ENCODE data around the gene SMAD6. TPM values are rescaled to one million over a fixed set of nuclear protein-coding genes. Genes with fewer than 3 reads are reported as not detected.

Gene SMAD6
- total RNA-seq, 2 experiments from 2014 or later, result 0.25 to 0.41 TPM

DNA sequence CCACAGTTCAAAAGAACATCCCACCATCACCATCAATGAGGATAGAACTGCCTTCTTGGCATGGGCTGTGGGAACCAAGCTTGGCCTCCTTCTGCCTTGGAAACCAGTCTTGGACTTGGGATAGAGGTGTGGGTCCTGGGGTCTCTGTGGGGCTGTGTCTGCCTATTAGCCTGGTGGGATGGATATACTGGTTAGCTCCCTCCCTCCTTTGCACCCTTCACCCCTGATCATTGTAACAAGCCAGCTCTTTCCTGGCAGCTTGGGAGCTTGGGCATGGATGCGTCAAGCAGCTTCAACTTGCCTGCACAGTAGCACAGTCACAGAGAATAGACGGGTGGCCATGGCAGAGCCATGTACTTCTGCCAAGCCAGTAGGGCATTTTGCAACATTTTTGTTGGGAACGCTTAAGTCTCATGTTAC, 65.2 kb downstream of the SMAD6 start:
- H3K4me3 Mint-ChIP-seq, result no peak overlapping the region
- TF ChIP-seq, protein P1, sequence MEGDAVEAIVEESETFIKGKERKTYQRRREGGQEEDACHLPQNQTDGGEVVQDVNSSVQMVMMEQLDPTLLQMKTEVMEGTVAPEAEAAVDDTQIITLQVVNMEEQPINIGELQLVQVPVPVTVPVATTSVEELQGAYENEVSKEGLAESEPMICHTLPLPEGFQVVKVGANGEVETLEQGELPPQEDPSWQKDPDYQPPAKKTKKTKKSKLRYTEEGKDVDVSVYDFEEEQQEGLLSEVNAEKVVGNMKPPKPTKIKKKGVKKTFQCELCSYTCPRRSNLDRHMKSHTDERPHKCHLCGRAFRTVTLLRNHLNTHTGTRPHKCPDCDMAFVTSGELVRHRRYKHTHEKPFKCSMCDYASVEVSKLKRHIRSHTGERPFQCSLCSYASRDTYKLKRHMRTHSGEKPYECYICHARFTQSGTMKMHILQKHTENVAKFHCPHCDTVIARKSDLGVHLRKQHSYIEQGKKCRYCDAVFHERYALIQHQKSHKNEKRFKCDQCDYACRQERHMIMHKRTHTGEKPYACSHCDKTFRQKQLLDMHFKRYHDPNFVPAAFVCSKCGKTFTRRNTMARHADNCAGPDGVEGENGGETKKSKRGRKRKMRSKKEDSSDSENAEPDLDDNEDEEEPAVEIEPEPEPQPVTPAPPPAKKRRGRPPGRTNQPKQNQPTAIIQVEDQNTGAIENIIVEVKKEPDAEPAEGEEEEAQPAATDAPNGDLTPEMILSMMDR (IDR thresholded peaks at IDR 0.05), result no peak
- intact Hi-C loops (cut with micrococcal nuclease), result no loop called here
- DNase-seq (no peak), ATAC-seq (no peak)
- peaks cover 27% of the 10 kb centered on the region for H3K27me3 Mint-ChIP-seq
- POLR2A ChIA-PET, result no interaction called here
- H3K9me3 Mint-ChIP-seq, result no peaks in the 10 kb centered on the region
- H3K36me3 Mint-ChIP-seq (ENCODE audit: low read depth), result no peaks in the 10 kb centered on the region
- H3K27ac Mint-ChIP-seq, result no peak overlapping the region
- peaks cover 4% of the 10 kb centered on the region for H3K4me1 Mint-ChIP-seq (ENCODE audit: low read depth)
- CTCF ChIA-PET, result interaction anchor here (0.9 to 3.2 kb wide), 2 partner anchors 84 to 148 kb away, joined by 3 to 12 read pairs; no protein-coding TSS in a partner anchor

DNA sequence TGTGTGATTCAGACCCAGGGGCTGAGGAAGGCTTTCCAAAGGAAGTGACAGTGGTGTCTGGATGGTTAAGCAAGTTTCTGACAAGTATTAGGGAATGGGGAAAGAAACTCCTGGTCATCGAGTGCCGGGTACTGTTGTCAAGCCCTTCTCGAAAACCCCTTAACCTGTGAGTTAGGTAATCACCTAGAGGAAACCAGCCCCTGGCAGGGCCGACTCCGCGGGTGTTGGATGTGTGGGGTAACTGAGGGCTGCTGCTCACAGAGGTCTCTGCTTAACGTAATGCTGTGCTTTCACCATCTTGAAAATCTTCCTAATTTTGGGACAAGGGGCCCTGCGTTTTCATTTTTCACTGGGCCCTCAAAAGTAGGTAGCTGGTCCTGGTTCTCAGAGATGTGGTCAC, 67.0 kb downstream of the SMAD6 start:
- Mint-ChIP-seq H3K9me3 (no peaks in the 10 kb centered on the region), H3K4me3 (no peak overlapping the region), H3K27ac (no peak overlapping the region), H3K27me3 (peaks cover 19% of the 10 kb centered on the region), H3K4me1 (ENCODE audit: low read depth) (peaks cover 4% of the 10 kb centered on the region), H3K36me3 (ENCODE audit: low read depth) (no peaks in the 10 kb centered on the region)
- intact Hi-C loops (cut with micrococcal nuclease), result no loop called here
- ChIA-PET POLR2A (no interaction called here), CTCF (interaction anchor here (3.2 kb wide), 1 partner anchor 83 kb away, joined by 12 read pairs; no protein-coding TSS in a partner anchor)
- TF ChIP-seq, protein P1 (IDR thresholded peaks at IDR 0.05), result no peak
- DNase-seq (no peak), ATAC-seq (no peak)

DNA sequence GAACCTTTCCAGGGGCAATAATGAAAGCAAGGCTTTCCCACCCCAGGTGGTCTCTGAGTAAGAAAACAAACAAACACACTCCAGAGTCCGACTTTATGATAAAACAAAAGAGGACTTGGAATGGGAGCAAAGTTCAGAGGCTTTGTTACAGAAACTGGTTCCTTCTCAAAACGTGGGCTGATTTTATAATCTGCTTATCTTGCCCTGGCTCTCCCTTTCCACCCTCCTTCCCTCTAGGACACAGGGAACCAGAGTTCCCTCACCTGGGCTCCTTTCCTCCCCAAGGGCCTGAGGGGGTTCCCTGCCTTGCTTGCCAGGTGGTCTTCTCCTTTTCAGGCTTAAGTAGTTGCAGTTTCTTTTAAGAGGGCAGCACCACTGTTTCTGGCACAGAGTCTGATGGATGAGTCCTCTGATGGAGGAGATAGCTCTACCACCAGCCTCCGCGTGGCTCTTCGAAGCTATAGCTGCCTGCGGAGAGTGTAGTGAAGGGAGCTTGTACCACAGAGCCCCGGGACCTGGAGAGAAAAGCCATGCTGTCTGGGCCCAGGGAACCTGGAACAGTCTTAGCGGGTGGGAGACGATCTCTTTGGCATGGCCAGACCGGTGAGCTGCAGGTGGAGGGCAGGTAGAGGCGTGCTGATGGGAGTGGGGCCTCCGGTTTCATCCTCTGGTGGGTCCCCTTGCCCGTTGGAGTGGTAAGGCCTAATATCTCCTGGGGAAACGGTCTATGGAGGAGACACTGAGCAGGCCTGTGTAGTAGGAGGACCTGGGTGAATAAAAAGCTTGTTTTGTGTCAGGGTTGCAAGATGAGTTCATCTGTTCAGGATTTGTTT, 68.7 kb downstream of the SMAD6 start:
- peaks cover under 1% of the 10 kb centered on the region for H3K4me1 Mint-ChIP-seq (ENCODE audit: low read depth)
- peaks cover 6% of the 10 kb centered on the region for H3K27me3 Mint-ChIP-seq
- no peak for DNase-seq
- TF ChIP-seq, protein P1 (IDR thresholded peaks at IDR 0.05), result no peak
- CTCF ChIA-PET, result interaction anchor here (1.7 kb wide), 1 partner anchor 81 kb away, joined by 7 read pairs; no protein-coding TSS in a partner anchor
- no peaks in the 10 kb centered on the region for H3K9me3 Mint-ChIP-seq
- intact Hi-C loops (cut with micrococcal nuclease), result loop anchor here (10.0 kb wide), 1 partner anchor 166 kb away; no protein-coding TSS in a partner anchor
- ATAC-seq, result no peak
- no peak overlapping the region for H3K27ac Mint-ChIP-seq
- no peak overlapping the region for H3K4me3 Mint-ChIP-seq
- POLR2A ChIA-PET, result no interaction called here
- H3K36me3 Mint-ChIP-seq (ENCODE audit: low read depth), result no peaks in the 10 kb centered on the region

DNA sequence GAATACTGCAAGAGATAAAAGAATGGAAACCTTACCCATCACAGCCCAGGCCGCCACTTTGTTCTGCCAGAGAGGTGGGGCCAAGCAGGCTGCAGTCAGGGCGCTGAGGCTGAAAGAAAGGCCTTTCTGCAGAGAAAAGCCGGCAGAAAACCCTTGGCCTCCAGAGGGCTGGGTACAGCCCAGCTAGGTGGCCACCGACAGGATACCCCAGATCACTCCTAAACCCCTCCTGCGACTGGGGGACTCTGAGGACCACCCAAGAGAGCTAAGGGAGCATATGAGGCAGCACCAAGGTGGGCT, 69.3 kb downstream of the SMAD6 start:
- Mint-ChIP-seq H3K36me3 (ENCODE audit: low read depth) (no peaks in the 10 kb centered on the region), H3K9me3 (no peaks in the 10 kb centered on the region), H3K27me3 (peaks cover under 1% of the 10 kb centered on the region), H3K4me1 (ENCODE audit: low read depth) (no peaks in the 10 kb centered on the region), H3K4me3 (no peak overlapping the region), H3K27ac (no peak overlapping the region)
- ChIA-PET CTCF (interaction anchor here (1.7 kb wide), 1 partner anchor 80 kb away, joined by 7 read pairs; no protein-coding TSS in a partner anchor), POLR2A (no interaction called here)
- no peak for DNase-seq
- intact Hi-C loops (cut with micrococcal nuclease), result loop anchor here (10.0 kb wide), 1 partner anchor 166 kb away; no protein-coding TSS in a partner anchor
- no peak for ATAC-seq
- TF ChIP-seq, protein P1 (IDR thresholded peaks at IDR 0.05), result no peak

DNA sequence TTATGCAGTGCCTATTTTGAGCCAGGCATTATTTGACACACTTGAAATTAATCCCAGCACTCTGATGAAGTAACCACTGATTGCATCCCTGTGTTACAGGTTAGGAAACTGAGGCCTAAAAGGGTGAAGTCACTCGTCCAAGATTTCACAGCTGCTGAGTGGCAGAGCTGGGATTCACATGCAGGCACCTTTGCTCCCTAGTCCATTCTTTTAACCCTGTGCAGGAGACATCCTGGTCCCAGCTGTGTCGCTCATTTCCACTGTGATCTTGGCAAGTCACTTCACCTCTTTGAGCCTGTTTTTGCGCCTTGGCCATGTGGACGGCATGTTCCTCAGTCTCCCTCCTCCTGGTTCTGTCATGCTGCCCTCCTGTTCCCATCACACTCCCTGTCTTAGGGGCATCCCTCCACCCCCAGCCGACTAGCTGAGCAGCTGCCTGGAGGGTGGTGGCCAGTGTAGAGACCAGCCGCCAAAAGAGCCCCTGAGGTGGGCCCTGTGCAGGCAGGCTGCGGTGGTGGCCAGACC, 70.6 kb downstream of the SMAD6 start:
- TF ChIP-seq, protein P1 (IDR thresholded peaks at IDR 0.05), result no peak

More for the DNA sequence above, 70.6 kb downstream of the SMAD6 start:
- H3K4me3 Mint-ChIP-seq, result no peak overlapping the region
- no peaks in the 10 kb centered on the region for H3K36me3 Mint-ChIP-seq (ENCODE audit: low read depth)
- intact Hi-C loops (cut with micrococcal nuclease), result loop anchor here (10.0 kb wide), 1 partner anchor 168 kb away; no protein-coding TSS in a partner anchor
- H3K27ac Mint-ChIP-seq, result no peak overlapping the region
- no peaks in the 10 kb centered on the region for H3K9me3 Mint-ChIP-seq
- H3K4me1 Mint-ChIP-seq (ENCODE audit: low read depth), result no peaks in the 10 kb centered on the region
- POLR2A ChIA-PET, result no interaction called here
- no peaks in the 10 kb centered on the region for H3K27me3 Mint-ChIP-seq
- DNase-seq (no peak), ATAC-seq (no peak)
- CTCF ChIA-PET, result interaction anchor here (1.3 to 2.3 kb wide), 5 partner anchors 78 to 169 kb away, joined by 3 to 15 read pairs (median 6); no protein-coding TSS in a partner anchor

Data from activated CD8-positive, alpha-beta T cell treated with anti-CD3 and anti-CD28 coated beads for 36 hours (primary cell).